ENCODE data around the gene ARHGAP23. TPM values are rescaled to one million over a fixed set of nuclear protein-coding genes. Genes with fewer than 3 reads are reported as not detected.

Gene ARHGAP23
- total and polyA plus RNA-seq, 2 experiments from 2014 or later, result 21.4 to 150 TPM

DNA sequence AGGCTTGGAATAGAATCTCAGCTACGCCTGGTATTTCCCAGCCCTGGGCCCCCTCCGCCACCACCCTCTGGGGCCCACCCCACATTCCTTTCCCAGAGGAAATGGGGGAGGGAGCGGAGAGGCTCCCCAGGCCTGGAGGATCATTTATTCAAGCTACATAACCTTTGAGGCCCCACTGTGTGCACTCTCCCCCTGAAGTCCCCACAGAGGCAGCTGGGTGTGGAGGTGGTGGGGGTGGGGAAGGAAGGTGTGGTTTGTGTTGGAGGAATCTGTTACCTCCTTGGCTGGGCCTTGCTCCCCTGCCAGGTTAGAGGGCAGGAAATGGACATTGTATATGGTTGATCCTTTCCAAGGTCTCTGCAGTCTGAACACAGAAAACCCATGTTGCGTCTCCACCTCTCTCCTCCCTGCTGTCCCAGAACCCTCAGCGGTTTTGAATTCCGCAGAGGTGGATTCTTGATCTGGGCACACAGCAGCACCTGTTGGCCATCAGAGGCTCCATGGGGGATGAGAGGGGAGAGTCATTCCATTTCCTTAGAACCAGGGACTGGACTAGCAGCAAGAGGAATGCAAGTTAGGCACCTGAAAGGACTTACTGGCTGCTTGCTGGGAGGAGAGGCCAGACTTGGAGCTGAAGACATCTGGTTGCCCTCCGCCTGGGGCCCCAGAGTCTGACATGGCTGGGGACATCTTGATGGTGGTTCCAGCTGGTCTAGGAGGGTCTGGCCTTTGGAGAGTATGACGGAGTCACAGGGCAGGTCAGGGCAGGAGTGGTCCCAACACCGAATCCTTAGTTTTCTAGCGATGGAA lies 23.0 kb downstream of the ARHGAP23 start:
- Histone ChIP-seq H3K79me2 (replicated peaks; ENCODE audit: insufficient read depth) (peaks cover 70% of the 10 kb centered on the region), H3K4me2 (peak overlapping the region; percentile 80), H3K27me3 (ENCODE audit: insufficient read depth) (no peaks in the 10 kb centered on the region), H4K20me1 (replicated peaks; ENCODE audit: insufficient read depth) (no peaks in the 10 kb centered on the region), H3K36me3 (ENCODE audit: insufficient read depth) (no peaks in the 10 kb centered on the region; the same call in 1 of the 2 replicates), H3K9me2 (ENCODE audit: insufficient read depth) (no peaks in the 10 kb centered on the region), H3K27ac (ENCODE audit: low read depth) (peak overlapping the region; percentile 100), H3K4me3 (peak overlapping the region; percentile 56), H2AFZ (no peak overlapping the region), H3F3A (replicated peaks; ENCODE audit: low read depth) (peaks cover 42% of the 10 kb centered on the region), H3K4me1 (ENCODE audit: insufficient read depth) (peaks cover 66% of the 10 kb centered on the region)
- TF ChIP-seq, protein P1, sequence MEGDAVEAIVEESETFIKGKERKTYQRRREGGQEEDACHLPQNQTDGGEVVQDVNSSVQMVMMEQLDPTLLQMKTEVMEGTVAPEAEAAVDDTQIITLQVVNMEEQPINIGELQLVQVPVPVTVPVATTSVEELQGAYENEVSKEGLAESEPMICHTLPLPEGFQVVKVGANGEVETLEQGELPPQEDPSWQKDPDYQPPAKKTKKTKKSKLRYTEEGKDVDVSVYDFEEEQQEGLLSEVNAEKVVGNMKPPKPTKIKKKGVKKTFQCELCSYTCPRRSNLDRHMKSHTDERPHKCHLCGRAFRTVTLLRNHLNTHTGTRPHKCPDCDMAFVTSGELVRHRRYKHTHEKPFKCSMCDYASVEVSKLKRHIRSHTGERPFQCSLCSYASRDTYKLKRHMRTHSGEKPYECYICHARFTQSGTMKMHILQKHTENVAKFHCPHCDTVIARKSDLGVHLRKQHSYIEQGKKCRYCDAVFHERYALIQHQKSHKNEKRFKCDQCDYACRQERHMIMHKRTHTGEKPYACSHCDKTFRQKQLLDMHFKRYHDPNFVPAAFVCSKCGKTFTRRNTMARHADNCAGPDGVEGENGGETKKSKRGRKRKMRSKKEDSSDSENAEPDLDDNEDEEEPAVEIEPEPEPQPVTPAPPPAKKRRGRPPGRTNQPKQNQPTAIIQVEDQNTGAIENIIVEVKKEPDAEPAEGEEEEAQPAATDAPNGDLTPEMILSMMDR (conservative IDR thresholded peaks at IDR 0.05; ENCODE audit: low read depth in 2 of 2), result no peak
- TF ChIP-seq, protein P2, sequence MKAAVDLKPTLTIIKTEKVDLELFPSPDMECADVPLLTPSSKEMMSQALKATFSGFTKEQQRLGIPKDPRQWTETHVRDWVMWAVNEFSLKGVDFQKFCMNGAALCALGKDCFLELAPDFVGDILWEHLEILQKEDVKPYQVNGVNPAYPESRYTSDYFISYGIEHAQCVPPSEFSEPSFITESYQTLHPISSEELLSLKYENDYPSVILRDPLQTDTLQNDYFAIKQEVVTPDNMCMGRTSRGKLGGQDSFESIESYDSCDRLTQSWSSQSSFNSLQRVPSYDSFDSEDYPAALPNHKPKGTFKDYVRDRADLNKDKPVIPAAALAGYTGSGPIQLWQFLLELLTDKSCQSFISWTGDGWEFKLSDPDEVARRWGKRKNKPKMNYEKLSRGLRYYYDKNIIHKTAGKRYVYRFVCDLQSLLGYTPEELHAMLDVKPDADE (IDR thresholded peaks at IDR 0.05), result peak; percentile 67; the same call in 1 of the 2 replicates
- TF ChIP-seq CREB1 (CRISPR knock-in tag; IDR thresholded peaks at IDR 0.05; ENCODE audit: low read depth) (no peak; the same call in 1 of the 2 replicates), POLR2AphosphoS5 (IDR thresholded peaks at IDR 0.05; ENCODE audit: low read depth) (peak; percentile 45; the same call in 1 of the 2 replicates)
- TF ChIP-seq, protein P3, sequence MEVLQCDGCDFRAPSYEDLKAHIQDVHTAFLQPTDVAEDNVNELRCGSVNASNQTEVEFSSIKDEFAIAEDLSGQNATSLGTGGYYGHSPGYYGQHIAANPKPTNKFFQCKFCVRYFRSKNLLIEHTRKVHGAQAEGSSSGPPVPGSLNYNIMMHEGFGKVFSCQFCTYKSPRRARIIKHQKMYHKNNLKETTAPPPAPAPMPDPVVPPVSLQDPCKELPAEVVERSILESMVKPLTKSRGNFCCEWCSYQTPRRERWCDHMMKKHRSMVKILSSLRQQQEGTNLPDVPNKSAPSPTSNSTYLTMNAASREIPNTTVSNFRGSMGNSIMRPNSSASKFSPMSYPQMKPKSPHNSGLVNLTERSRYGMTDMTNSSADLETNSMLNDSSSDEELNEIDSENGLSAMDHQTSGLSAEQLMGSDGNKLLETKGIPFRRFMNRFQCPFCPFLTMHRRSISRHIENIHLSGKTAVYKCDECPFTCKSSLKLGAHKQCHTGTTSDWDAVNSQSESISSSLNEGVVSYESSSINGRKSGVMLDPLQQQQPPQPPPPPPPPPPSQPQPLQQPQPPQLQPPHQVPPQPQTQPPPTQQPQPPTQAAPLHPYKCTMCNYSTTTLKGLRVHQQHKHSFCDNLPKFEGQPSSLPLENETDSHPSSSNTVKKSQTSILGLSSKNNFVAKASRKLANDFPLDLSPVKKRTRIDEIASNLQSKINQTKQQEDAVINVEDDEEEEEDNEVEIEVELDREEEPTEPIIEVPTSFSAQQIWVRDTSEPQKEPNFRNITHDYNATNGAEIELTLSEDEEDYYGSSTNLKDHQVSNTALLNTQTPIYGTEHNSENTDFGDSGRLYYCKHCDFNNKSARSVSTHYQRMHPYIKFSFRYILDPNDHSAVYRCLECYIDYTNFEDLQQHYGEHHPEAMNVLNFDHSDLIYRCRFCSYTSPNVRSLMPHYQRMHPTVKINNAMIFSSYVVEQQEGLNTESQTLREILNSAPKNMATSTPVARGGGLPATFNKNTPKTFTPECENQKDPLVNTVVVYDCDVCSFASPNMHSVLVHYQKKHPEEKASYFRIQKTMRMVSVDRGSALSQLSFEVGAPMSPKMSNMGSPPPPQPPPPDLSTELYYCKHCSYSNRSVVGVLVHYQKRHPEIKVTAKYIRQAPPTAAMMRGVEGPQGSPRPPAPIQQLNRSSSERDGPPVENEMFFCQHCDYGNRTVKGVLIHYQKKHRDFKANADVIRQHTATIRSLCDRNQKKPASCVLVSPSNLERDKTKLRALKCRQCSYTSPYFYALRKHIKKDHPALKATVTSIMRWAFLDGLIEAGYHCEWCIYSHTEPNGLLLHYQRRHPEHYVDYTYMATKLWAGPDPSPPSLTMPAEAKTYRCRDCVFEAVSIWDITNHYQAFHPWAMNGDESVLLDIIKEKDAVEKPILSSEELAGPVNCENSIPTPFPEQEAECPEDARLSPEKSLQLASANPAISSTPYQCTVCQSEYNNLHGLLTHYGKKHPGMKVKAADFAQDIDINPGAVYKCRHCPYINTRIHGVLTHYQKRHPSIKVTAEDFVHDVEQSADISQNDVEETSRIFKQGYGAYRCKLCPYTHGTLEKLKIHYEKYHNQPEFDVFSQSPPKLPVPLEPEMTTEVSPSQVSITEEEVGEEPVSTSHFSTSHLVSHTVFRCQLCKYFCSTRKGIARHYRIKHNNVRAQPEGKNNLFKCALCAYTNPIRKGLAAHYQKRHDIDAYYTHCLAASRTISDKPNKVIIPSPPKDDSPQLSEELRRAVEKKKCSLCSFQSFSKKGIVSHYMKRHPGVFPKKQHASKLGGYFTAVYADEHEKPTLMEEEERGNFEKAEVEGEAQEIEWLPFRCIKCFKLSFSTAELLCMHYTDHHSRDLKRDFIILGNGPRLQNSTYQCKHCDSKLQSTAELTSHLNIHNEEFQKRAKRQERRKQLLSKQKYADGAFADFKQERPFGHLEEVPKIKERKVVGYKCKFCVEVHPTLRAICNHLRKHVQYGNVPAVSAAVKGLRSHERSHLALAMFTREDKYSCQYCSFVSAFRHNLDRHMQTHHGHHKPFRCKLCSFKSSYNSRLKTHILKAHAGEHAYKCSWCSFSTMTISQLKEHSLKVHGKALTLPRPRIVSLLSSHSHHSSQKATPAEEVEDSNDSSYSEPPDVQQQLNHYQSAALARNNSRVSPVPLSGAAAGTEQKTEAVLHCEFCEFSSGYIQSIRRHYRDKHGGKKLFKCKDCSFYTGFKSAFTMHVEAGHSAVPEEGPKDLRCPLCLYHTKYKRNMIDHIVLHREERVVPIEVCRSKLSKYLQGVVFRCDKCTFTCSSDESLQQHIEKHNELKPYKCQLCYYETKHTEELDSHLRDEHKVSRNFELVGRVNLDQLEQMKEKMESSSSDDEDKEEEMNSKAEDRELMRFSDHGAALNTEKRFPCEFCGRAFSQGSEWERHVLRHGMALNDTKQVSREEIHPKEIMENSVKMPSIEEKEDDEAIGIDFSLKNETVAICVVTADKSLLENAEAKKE (CRISPR knock-in tag; IDR thresholded peaks at IDR 0.05), result peak; percentile 48; the same call in 1 of the 2 replicates
- Mint-ChIP-seq H3K27ac (peak overlapping the region; percentile 99), H3K4me3 (peak overlapping the region; percentile 93), H3K36me3 (ENCODE audit: low read depth) (peaks cover 15% of the 10 kb centered on the region; the same call in 2 of the 3 replicates), H3K4me1 (peaks cover 63% of the 10 kb centered on the region), H3K9me3 (peaks cover 3% of the 10 kb centered on the region), H3K27me3 (ENCODE audit: insufficient read depth, low read depth, poor library complexity) (peaks cover 49% of the 10 kb centered on the region)
- peak; percentile 45 for ATAC-seq
- peak; percentile 98 for DNase-seq (ENCODE audit: low spot score)

Measured in GM23338 (cell line).